ENCODE data around the gene C1QTNF5. TPM values are rescaled to one million over a fixed set of nuclear protein-coding genes. Genes with fewer than 3 reads are reported as not detected.

C1QTNF5 gene
- total RNA-seq, 1 donor from 2014 or later: not detected

GRCh38 chr11:119377112-119377901 lies 36.6 kb upstream of the C1QTNF5 start:
- intact Hi-C loops (cut with micrococcal nuclease): no loop called here
- DNase-seq: no peak
- Mint-ChIP-seq H3K27ac (no peak overlapping the region), H3K27me3 (peaks cover 6% of the 10 kb centered on the region), H3K9me3 (no peaks in the 10 kb centered on the region), H3K36me3 (ENCODE audit: low read depth) (no peaks in the 10 kb centered on the region), H3K4me3 (no peak overlapping the region), H3K4me1 (peaks cover 10% of the 10 kb centered on the region)

- intact Hi-C loops (cut with micrococcal nuclease): no loop called here
- no peak for DNase-seq
- no peaks in the 10 kb centered on the region for H3K9me3 Mint-ChIP-seq
- H3K27me3 Mint-ChIP-seq: peaks cover 6% of the 10 kb centered on the region
- peak overlapping the region; percentile 36 for H3K27ac Mint-ChIP-seq
- H3K4me1 Mint-ChIP-seq: peaks cover 5% of the 10 kb centered on the region
- no peak overlapping the region for H3K4me3 Mint-ChIP-seq
- H3K36me3 Mint-ChIP-seq (ENCODE audit: low read depth): no peaks in the 10 kb centered on the region
These were observed 35.6 kb upstream of the C1QTNF5 start for GRCh38 chr11:119376197-119376847.

DNA sequence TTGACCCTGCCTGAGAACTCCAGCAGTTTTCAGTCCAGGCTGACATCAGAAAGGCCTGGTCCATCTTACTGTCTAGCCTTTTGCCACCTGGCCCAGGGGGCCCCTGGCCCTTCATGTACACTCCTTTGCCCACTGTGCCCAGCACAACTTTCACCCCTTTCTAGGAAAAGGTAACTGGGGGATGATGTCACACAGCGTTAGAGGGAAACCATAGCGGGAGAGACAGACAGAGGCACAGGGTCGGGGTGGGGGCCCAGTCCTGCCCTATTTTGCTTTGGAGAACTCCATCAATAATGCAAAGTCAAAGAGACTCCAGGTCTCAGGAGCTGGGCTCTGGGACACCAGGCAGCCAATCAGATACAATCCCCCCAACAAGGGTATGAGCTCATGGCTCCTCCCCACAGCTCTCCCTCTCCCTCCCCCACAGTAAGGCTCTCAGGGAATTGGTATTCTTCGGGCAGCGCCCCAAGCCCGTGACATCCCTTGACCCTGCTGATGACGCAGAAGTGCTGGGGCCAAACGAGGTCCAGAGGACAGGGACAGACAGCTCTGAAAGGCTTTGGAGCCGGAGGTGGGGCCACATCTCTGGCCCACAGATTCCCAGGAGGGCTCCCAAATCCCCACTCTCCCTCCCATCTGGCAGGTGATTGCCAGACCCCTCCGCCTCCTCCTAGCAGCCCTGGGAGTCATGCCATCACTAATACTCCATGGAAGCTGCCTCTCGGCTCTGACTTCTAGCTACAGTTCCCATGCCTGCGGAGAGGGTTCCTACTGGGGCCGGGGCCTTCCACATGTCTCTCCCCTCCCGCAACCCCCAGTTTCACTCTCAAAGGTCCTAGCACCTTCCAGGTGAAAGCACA lies 34.9 kb upstream of the C1QTNF5 start:
- Mint-ChIP-seq H3K9me3 (no peaks in the 10 kb centered on the region), H3K36me3 (ENCODE audit: low read depth) (no peaks in the 10 kb centered on the region), H3K27me3 (peaks cover 6% of the 10 kb centered on the region), H3K4me3 (no peak overlapping the region), H3K4me1 (no peaks in the 10 kb centered on the region), H3K27ac (no peak overlapping the region)
- no peak for DNase-seq
- intact Hi-C loops (cut with micrococcal nuclease): no loop called here

GRCh38 chr11:119374632-119375336 lies 34.1 kb upstream of the C1QTNF5 start:
- no peak overlapping the region for H3K4me3 Mint-ChIP-seq
- peaks cover 7% of the 10 kb centered on the region for H3K27me3 Mint-ChIP-seq
- intact Hi-C loops (cut with micrococcal nuclease): loop anchor here (1.0 kb wide), 1 partner anchor 18 kb away; no protein-coding TSS in a partner anchor

DNA sequence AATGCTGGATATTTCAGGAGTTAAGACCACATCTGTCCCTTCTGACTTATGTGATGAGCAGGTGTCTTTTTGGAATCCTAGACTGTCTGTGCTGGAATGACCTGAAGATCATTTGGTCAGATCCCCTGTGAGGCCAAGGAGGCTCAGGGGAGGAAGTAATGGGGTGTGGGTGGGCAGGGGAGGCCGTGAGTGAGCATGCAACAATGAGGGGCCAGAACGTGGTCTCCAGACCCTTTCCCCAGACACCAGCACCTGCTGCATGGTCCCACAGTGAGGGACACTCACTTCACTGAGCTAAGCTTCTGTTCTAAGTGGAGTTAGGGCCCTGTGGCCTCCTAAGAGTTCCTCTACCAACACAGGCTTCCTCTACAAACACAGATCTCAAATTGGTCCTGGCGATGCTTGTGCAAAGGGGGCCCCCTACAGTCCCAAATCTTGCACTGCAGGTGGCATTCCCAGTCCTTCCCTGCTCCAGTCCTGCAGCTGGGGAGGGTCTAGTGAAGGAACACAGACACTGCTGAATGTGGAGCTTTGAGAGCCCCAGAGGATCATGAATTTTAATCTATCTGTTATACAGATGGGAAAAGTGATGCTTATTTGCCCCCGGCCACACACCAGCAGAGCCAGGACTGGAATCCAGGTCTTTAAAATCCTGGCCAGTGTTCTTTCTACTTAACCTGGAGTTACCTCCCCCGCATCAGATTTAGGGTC lies 33.4 kb upstream of the C1QTNF5 start:
- no peaks in the 10 kb centered on the region for H3K36me3 Mint-ChIP-seq (ENCODE audit: low read depth)
- intact Hi-C loops (cut with micrococcal nuclease): loop anchor here (1.0 kb wide), 1 partner anchor 18 kb away; no protein-coding TSS in a partner anchor
- peaks cover 8% of the 10 kb centered on the region for H3K27me3 Mint-ChIP-seq
- no peak overlapping the region for H3K27ac Mint-ChIP-seq
- no peak overlapping the region for H3K4me3 Mint-ChIP-seq
- DNase-seq: peak; percentile 83
- no peaks in the 10 kb centered on the region for H3K4me1 Mint-ChIP-seq
- no peaks in the 10 kb centered on the region for H3K9me3 Mint-ChIP-seq

More at GRCh38 chr11:119374632-119375336, 34.1 kb upstream of the C1QTNF5 start:
- Mint-ChIP-seq H3K36me3 (ENCODE audit: low read depth) (no peaks in the 10 kb centered on the region), H3K9me3 (no peaks in the 10 kb centered on the region), H3K4me1 (no peaks in the 10 kb centered on the region), H3K27ac (no peak overlapping the region)
- no peak for DNase-seq

DNA sequence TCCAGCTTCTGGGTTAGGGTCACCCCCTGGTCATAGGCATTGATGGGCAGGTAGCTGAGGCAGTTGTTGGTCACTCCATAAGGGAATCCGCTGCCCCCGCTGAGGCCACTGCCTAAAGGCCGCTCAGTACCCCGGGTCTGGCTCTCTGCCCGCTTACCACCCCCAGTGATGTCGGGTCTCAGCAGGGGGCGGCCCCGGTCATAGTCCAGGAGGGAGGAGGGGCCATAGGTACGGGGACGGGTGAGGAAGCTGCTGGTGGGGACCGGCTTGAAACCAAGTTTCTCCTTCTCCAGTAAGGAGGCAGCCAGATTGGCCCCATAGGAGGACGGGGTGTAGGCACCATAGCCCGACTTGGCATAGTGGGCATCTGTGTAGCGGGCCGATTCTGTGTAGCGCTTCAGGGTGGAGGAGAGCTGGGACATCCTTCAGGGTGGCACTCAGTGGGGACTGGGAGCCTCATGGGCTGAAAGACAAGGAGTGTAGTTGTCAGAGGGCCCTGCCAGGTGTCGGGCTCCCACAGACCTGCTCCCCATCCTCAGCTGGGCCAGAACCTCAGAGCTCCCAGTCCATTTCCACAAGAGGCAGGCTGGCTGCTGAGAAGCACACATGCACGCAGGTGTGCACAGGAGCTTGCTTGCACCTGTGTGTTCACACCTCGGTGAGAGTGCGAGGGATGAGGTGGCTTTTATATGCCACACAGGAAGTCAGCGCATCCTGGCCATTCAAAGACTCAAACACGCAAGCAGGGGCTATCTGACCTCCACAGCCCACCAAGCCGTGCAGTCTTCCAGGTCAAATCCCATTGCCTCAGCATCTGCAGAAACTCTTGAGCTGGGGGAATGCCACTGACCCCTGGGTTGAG lies 32.6 kb upstream of the C1QTNF5 start:
- Mint-ChIP-seq H3K9me3 (no peaks in the 10 kb centered on the region), H3K27ac (no peak overlapping the region), H3K4me3 (no peak overlapping the region), H3K27me3 (peaks cover 7% of the 10 kb centered on the region), H3K4me1 (no peaks in the 10 kb centered on the region), H3K36me3 (ENCODE audit: low read depth) (no peaks in the 10 kb centered on the region)
- no peak for DNase-seq
- intact Hi-C loops (cut with micrococcal nuclease): no loop called here

GRCh38 chr11:119372260-119373058 lies 31.8 kb upstream of the C1QTNF5 start:
- Mint-ChIP-seq H3K4me1 (no peaks in the 10 kb centered on the region), H3K9me3 (no peaks in the 10 kb centered on the region), H3K4me3 (no peak overlapping the region), H3K27me3 (peaks cover 7% of the 10 kb centered on the region), H3K36me3 (ENCODE audit: low read depth) (no peaks in the 10 kb centered on the region), H3K27ac (no peak overlapping the region)
- no peak for DNase-seq
- intact Hi-C loops (cut with micrococcal nuclease): no loop called here

- Mint-ChIP-seq H3K36me3 (ENCODE audit: low read depth) (no peaks in the 10 kb centered on the region), H3K9me3 (no peaks in the 10 kb centered on the region), H3K4me1 (no peaks in the 10 kb centered on the region), H3K27ac (no peak overlapping the region), H3K4me3 (no peak overlapping the region), H3K27me3 (peaks cover 8% of the 10 kb centered on the region)
- intact Hi-C loops (cut with micrococcal nuclease): no loop called here
- DNase-seq: no peak
These were observed 31.1 kb upstream of the C1QTNF5 start for GRCh38 chr11:119371778-119372182.

- H3K27ac Mint-ChIP-seq: no peak overlapping the region
- H3K36me3 Mint-ChIP-seq (ENCODE audit: low read depth): no peaks in the 10 kb centered on the region
- H3K4me1 Mint-ChIP-seq: no peaks in the 10 kb centered on the region
- no peak for DNase-seq
- H3K9me3 Mint-ChIP-seq: no peaks in the 10 kb centered on the region
- intact Hi-C loops (cut with micrococcal nuclease): no loop called here
- no peak overlapping the region for H3K4me3 Mint-ChIP-seq
- H3K27me3 Mint-ChIP-seq: peaks cover 12% of the 10 kb centered on the region
These were observed 30.5 kb upstream of the C1QTNF5 start for GRCh38 chr11:119371067-119371601.

DNA sequence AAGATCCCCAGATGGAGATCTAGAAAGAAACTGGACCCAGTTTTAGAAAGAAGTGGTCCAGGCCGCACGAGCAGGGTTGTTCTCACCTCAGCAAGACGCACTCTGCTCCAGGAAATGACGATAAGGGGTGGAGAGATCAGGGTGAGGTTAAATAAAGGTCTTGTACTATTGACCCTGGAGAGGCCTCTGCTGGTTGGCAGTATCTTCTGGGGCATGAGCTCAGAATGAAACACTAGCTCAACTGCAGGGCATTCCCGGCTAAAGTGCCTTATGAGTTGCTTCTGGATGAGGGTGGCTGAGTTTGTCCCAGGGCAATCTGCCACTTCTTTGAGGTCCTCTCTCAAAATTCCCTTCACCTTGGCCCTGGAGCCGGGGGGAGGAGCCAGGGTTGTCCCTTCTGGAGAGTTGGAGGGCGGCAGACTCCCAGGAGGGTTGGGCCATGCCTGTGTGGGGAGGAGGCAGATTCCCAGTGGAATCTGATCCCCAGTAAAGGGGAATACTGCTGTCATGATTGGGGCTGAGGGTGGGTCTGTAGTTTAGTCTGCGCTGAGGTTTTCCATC lies 29.9 kb upstream of the C1QTNF5 start:
- DNase-seq: no peak
- Mint-ChIP-seq H3K4me1 (no peaks in the 10 kb centered on the region), H3K9me3 (no peaks in the 10 kb centered on the region), H3K27ac (no peak overlapping the region), H3K27me3 (peaks cover 13% of the 10 kb centered on the region), H3K4me3 (no peak overlapping the region), H3K36me3 (ENCODE audit: low read depth) (no peaks in the 10 kb centered on the region)
- intact Hi-C loops (cut with micrococcal nuclease): no loop called here

DNA sequence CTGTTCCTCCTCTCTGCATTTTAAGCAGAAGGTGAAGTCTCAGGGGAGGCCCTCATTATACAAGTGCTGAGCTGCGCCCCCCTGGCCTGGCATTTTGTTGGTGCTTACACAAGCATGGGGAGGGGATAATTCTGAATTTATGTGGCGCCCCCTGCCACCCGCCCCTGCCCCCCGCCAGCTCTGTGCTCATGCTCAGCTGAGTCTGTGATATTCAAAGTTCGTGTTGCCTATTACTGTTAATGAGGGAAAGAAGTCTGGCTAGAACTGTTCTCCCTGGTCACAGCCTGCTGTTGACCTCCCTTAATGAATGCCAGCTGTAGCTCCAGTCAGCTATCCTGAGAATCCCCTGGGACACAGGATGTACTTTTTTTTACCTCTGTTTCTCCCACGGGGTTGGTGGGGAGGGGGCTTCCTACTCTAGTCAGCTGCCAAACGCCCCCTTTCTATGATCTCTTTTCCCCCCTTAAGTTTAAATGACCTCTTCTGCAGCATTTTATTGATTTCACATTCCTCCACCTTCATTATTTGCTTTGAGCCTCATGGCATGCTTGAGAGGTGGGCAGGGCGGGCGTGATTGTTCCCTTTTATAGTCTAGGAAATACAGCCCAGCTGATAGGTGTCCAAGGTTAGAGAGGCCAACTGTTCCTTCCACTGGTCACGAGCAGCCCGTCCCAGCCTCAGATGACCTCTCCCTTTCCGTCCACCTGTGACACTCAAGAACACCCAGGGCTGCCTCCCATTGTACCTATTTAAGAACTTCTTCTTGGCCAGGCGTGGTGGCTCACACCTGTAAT lies 28.6 kb upstream of the C1QTNF5 start:
- intact Hi-C loops (cut with micrococcal nuclease): no loop called here
- no peak for DNase-seq

More for the DNA sequence above, 28.6 kb upstream of the C1QTNF5 start:
- Mint-ChIP-seq H3K4me1 (peaks cover 4% of the 10 kb centered on the region), H3K27ac (no peak overlapping the region), H3K4me3 (no peak overlapping the region), H3K9me3 (no peaks in the 10 kb centered on the region), H3K36me3 (ENCODE audit: low read depth) (no peaks in the 10 kb centered on the region), H3K27me3 (peaks cover 26% of the 10 kb centered on the region)
